HepG2 (cell line): ENCODE data around the gene F12. TPM values are rescaled to one million over a fixed set of nuclear protein-coding genes. Genes with fewer than 3 reads are reported as not detected.

Source experiments
- AHDC1 ChIP-seq: sonication (generic); formaldehyde crosslinking; IDR thresholded peaks from 2 replicates; pipeline ENCODE4 v1.5.1; 2020; ENCODE audit warnings: mild to moderate bottlenecking, missing genetic modification reagents, borderline replicate concordance
- LRRFIP1 ChIP-seq: sonication (generic); formaldehyde crosslinking; conservative IDR thresholded peaks from 2 replicates; pipeline ENCODE4 v1.4.0; 2020; ENCODE audit warnings: missing genetic modification reagents
- MZF1 ChIP-seq: sonication (generic); formaldehyde crosslinking; IDR thresholded peaks from 2 replicates; pipeline ENCODE4 v1.8.1; 2023; ENCODE audit warnings: mild to moderate bottlenecking, missing genetic modification reagents, borderline replicate concordance
- PLSCR1 ChIP-seq: sonication (generic); formaldehyde crosslinking; IDR thresholded peaks from 2 replicates; pipeline ENCODE4 v1.5.0; 2020; ENCODE audit warnings: missing genetic modification reagents, mild to moderate bottlenecking, borderline replicate concordance
- RBM22 ChIP-seq: fragments of 200-400 bp; formaldehyde crosslinking; optimal IDR thresholded peaks from 2 replicates; pipeline ENCODE3; 2017; ENCODE audit warnings: mild to moderate bottlenecking, low read length, moderate library complexity
- ZNF784 ChIP-seq: sonication (generic); formaldehyde crosslinking; IDR thresholded peaks from 2 replicates; pipeline ENCODE4 v1.5.1; 2020; ENCODE audit warnings: missing genetic modification reagents, mild to moderate bottlenecking, borderline replicate concordance
- polyA plus RNA-seq, 8 experiments: library from polyadenylated mRNA; depleted of rRNA in 3 of 8; stranded (reverse) in 7 of 8; unstranded in 1 of 8; fragments of >200 nt; fragmentation: Illumina TruSeq in 4 of 8; extraction: Trizol in 4 of 8; gene quantifications; 2 replicates each; pipeline versions ENCODE4 v1.2.1 to v1.2.3, GENCODE V29; 2011 to 2016; ENCODE audit warnings: low read depth in 4 of 8, missing spikeins in 1 of 8, mixed read lengths in 1 of 8; ENCODE audit not compliant: insufficient read depth in 1 of 8
- total RNA-seq, 5 experiments: library from RNA; depleted of rRNA; stranded (reverse); fragments of >200 nt; fragmentation: Illumina TruSeq; extraction: Trizol; gene quantifications; 2 replicates each; pipeline ENCODE4 v1.2.3, GENCODE V29; 2016; ENCODE audit warnings: low read depth in 1 of 5
- TF ChIP-seq, protein P1 (sequence below): sonication (generic); formaldehyde crosslinking; IDR thresholded peaks from 2 replicates; pipeline ENCODE4 v1.8.1; 2023; ENCODE audit warnings: mild to moderate bottlenecking, moderate library complexity, missing genetic modification reagents
- TF ChIP-seq, protein P2 (sequence below): sonication (generic); formaldehyde crosslinking; IDR thresholded peaks from 2 replicates; pipeline ENCODE4 v1.5.1; 2020; ENCODE audit warnings: missing genetic modification reagents, mild to moderate bottlenecking, borderline replicate concordance

The F12 gene
- total and polyA plus RNA-seq, 2 of the 13 experiments (the other 11 are each of a cell fraction or from before 2014, with no cell fraction given), result 2.5 to 3.0 TPM

DNA sequence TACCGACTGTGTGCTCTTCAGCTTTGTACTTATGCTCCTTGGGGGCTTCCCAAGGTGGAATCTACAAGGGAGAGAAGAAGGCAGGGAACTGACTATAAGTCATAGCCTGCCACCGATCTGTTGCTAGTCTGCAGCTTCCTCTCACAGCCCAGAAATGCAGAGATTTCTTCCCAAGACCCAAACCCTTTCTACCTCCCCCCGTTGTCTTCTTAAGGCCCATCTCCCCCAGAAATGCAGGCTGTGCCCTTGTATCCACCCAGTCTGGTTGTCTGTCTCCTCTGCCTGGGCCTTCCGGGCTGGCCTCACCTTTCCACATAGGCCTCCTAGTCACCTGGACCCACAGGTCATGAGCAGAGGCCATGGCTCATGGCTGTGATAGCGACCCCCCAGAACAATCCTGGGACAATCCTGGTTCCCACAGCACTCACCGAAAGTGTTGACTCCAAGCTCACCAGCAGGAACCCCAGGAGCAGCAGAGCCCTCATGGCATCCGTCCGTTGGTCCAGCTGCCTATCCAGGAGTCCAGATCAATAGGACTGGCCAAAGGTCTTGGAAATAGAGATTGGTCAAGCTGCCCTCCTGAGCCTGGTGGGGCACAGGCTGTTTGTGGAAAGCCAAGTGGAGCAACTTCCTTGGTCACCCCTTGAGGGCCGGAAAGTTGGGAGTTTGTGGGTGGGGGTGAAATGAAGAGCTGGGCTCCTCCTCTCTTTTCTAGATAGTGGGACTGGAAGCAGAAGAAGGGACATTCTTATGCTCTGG, at the start of gene F12 (continued):
- TF ChIP-seq, protein P1, sequence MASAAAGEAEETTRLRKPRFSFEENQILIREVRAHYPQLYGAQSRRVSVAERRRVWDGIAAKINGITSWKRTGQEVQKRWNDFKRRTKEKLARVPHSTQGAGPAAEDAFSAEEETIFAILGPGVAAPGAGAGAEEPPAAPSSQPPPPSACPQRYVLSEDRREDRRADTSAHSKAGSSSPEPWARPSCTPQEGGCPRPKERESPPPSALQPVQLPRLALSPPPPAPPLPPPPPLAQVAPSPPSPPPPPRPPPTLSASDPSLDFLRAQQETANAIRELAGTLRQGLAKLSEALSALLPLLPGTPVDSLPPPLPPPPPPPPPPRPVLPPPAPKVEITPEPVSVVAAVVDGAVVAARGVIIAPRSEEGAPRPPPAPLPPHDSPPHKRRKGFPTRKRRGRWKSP, result 0 out of 2 replicates have a peak, but pooled peaks have one; percentile 34
- TF ChIP-seq ZNF784 (CRISPR knock-in tag) (no peak), LRRFIP1 (no peak), MZF1 (no peak), AHDC1 (CRISPR knock-in tag) (peak; percentile 38; the same call in 1 of the 2 replicates), PLSCR1 (CRISPR knock-in tag) (no peak), RBM22 (no peak)
- TF ChIP-seq, protein P2, sequence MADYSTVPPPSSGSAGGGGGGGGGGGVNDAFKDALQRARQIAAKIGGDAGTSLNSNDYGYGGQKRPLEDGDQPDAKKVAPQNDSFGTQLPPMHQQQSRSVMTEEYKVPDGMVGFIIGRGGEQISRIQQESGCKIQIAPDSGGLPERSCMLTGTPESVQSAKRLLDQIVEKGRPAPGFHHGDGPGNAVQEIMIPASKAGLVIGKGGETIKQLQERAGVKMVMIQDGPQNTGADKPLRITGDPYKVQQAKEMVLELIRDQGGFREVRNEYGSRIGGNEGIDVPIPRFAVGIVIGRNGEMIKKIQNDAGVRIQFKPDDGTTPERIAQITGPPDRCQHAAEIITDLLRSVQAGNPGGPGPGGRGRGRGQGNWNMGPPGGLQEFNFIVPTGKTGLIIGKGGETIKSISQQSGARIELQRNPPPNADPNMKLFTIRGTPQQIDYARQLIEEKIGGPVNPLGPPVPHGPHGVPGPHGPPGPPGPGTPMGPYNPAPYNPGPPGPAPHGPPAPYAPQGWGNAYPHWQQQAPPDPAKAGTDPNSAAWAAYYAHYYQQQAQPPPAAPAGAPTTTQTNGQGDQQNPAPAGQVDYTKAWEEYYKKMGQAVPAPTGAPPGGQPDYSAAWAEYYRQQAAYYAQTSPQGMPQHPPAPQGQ, result no peak
